ENCODE measurements around the gene HAPSTR1. TPM values are rescaled to one million over a fixed set of nuclear protein-coding genes. Genes with fewer than 3 reads are reported as not detected.

HAPSTR1 gene
- total and polyA plus RNA-seq, 2 of the 13 experiments (the other 11 are each of a cell fraction or from before 2014, with no cell fraction given): 25.2 to 83.2 TPM

GRCh38 chr16:9112844-9113186, 21.4 kb downstream of the HAPSTR1 start (continued):
- TF ChIP-seq ZHX2 (IDR thresholded peaks at IDR 0.05; ENCODE audit: low read depth): no peak
- no peak for TF ChIP-seq ZHX2 (CRISPR knock-in tag; IDR thresholded peaks at IDR 0.05; ENCODE audit: borderline replicate concordance)
- no peak for TF ChIP-seq ZNF382 (CRISPR knock-in tag; IDR thresholded peaks at IDR 0.05; ENCODE audit: borderline replicate concordance)
- no peak for TF ChIP-seq DRAP1 (CRISPR knock-in tag; IDR thresholded peaks at IDR 0.05)
- TF ChIP-seq ZBTB43 (CRISPR knock-in tag; conservative IDR thresholded peaks at IDR 0.05): 0 out of 2 replicates have a peak, but pooled peaks have one; percentile 19
- TF ChIP-seq ZNF615 (CRISPR knock-in tag; IDR thresholded peaks at IDR 0.05; ENCODE audit: borderline replicate concordance): no peak
- no peak for TF ChIP-seq ZNF780A (CRISPR knock-in tag; IDR thresholded peaks at IDR 0.05)
- no peak for TF ChIP-seq SMC3 (IDR thresholded peaks at IDR 0.05; ENCODE audit: low read length)
- peak in 1 of 2 experiments; percentile 3; a peak in 1 of 4 replicates for TF ChIP-seq NR2F1 (CRISPR knock-in tag; IDR thresholded peaks at IDR 0.05)
- TF ChIP-seq SSRP1 (CRISPR knock-in tag; IDR thresholded peaks at IDR 0.05): peak; percentile 33; the same call in 1 of the 2 replicates
- no peak for TF ChIP-seq MLLT10 (CRISPR knock-in tag; IDR thresholded peaks at IDR 0.05)
- no peak for TF ChIP-seq ZBTB20 (CRISPR knock-in tag; IDR thresholded peaks at IDR 0.05; ENCODE audit: borderline replicate concordance, low read depth)
- TF ChIP-seq NFE2 (CRISPR knock-in tag; IDR thresholded peaks at IDR 0.05): no peak
